ENCODE results near the gene LRMDA.

- TF ChIP-seq CTCF (IDR thresholded peaks at IDR 0.05) (no peak), POLR2A (IDR thresholded peaks at IDR 0.05) (no peak)
Measured at GRCh38 chr10:75955973-75956502, 524.6 kb downstream of the LRMDA start.
